MM.1S (cell line): ENCODE measurements around the gene ITIH3.

Experiments used
- DNase-seq: peaks from one replicate; pipeline ENCODE4 v3.0.0-alpha.2; 2015
- H2AFZ ChIP-seq: fragments of 300-600 bp; sonication (generic); 2 replicates; pipeline ENCODE4 v1.6.0; 2016; ENCODE audit warnings: antibody characterized with exemption, low read length
- H3F3A ChIP-seq: fragments of 300-600 bp; sonication (generic); 2 replicates; pipeline ENCODE4 v1.6.1; 2016; ENCODE audit warnings: mild to moderate bottlenecking, antibody characterized with exemption, low read length, moderate library complexity, mixed read lengths; ENCODE audit not compliant: insufficient read depth
- H3K27ac ChIP-seq: fragments of 300-600 bp; sonication (generic); 2 replicates; pipeline ENCODE4 v1.5.1; 2016; ENCODE audit warnings: mild to moderate bottlenecking, low read length
- H3K27me3 ChIP-seq: fragments of 300-600 bp; sonication (generic); replicated peaks from 2 replicates; pipeline ENCODE4 v1.6.0; 2016; ENCODE audit warnings: low read length; ENCODE audit not compliant: insufficient read depth
- H3K36me3 ChIP-seq: fragments of 300-600 bp; sonication (generic); replicated peaks from 2 replicates; pipeline ENCODE4 v1.6.1; 2016; ENCODE audit warnings: mild to moderate bottlenecking, low read length, mixed read lengths; ENCODE audit not compliant: insufficient read depth
- H3K4me1 ChIP-seq: fragments of 300-600 bp; sonication (generic); 2 replicates; pipeline ENCODE4 v1.6.1; 2016; ENCODE audit warnings: low read length, mixed read lengths
- H3K4me2 ChIP-seq: fragments of 300-600 bp; sonication (generic); 2 replicates; pipeline ENCODE4 v1.6.0; 2016; ENCODE audit warnings: low read depth, low read length
- H3K4me3 ChIP-seq: fragments of 300-600 bp; sonication (generic); 2 replicates; pipeline ENCODE4 v1.5.1; 2016; ENCODE audit warnings: low read length, mixed read lengths
- H3K79me2 ChIP-seq: fragments of 300-600 bp; sonication (generic); 2 replicates; pipeline ENCODE4 v1.6.1; 2016; ENCODE audit warnings: mixed run types, low read length, mixed read lengths
- H3K9ac ChIP-seq: fragments of 300-600 bp; sonication (generic); 2 replicates; pipeline ENCODE4 v1.6.1; 2016; ENCODE audit warnings: low read length, mixed read lengths
- H3K9me2 ChIP-seq: fragments of 300-600 bp; sonication (generic); replicated peaks from 2 replicates; pipeline ENCODE4 v1.6.1; 2016; ENCODE audit warnings: mild to moderate bottlenecking, low read length, mixed read lengths; ENCODE audit not compliant: insufficient read depth
- H3K9me3 ChIP-seq: fragments of 300-600 bp; sonication (generic); replicated peaks from 2 replicates; pipeline ENCODE4 v1.6.1; 2016; ENCODE audit warnings: mild to moderate bottlenecking, low read length, mixed read lengths; ENCODE audit not compliant: insufficient read depth
- H4K20me1 ChIP-seq: fragments of 300-600 bp; sonication (generic); 2 replicates; pipeline ENCODE4 v1.6.1; 2016; ENCODE audit warnings: mild to moderate bottlenecking, low read length, moderate library complexity, mixed read lengths; ENCODE audit not compliant: insufficient read depth
- EZH2 ChIP-seq: fragments of 300-600 bp; sonication (generic); optimal IDR thresholded peaks from 2 replicates; pipeline ENCODE3; 2017; ENCODE audit warnings: low read depth, mild to moderate bottlenecking, antibody characterized with exemption, low read length, mixed read lengths
- EZH2phosphoT487 ChIP-seq: fragments of 300-600 bp; sonication (generic); IDR thresholded peaks from 2 replicates; pipeline ENCODE4 v1.6.1; 2018; ENCODE audit warnings: antibody characterized with exemption, low read length
- TF ChIP-seq, protein P1 (sequence below): fragments of 300-600 bp; sonication (generic); IDR thresholded peaks from 2 replicates; pipeline ENCODE4 v1.5.1; 2016; ENCODE audit warnings: antibody characterized with exemption, low read length, mixed read lengths

The ITIH3 gene

DNA sequence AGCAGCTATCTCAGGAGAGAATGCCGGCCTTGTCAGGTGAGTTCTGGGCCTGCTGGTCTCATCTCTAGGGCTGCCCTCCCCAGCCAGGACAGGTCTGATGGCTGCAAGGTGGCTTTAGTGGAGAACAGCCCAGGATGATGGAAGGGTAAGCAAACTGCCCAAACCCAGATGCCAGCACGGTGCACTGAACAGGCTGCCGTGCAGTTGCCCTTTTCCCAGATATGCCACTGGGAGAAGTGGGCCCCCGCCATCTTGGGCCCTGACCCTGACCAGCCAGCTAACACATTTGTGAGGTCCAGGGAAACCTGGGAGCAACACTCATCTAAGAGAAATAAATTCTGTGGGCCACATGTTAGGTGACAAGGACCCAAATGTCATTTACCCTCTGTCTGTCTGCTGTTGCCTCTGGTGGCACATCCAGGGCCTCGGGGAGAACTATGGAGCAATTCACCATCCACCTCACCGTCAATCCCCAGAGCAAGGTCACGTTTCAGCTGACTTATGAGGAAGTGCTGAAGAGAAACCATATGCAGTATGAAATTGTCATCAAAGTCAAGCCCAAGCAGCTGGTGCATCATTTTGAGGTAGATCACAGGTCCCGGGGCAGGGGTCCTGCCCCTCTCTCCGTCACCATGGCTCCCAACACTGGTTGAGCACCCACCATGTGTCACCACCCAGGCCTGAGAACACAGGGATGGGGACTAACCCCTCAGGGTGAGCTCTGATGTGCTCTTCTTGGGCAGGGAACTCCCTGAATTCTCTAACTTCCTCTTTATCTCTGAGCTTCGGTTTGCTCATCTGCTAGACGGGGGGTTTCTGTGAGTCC, 15.4 kb upstream of the ITIH3 start:
- H3K4me3 ChIP-seq = no peak overlapping the region
- H3K9me2 ChIP-seq = no peaks in the 10 kb centered on the region
- TF ChIP-seq, protein P1, sequence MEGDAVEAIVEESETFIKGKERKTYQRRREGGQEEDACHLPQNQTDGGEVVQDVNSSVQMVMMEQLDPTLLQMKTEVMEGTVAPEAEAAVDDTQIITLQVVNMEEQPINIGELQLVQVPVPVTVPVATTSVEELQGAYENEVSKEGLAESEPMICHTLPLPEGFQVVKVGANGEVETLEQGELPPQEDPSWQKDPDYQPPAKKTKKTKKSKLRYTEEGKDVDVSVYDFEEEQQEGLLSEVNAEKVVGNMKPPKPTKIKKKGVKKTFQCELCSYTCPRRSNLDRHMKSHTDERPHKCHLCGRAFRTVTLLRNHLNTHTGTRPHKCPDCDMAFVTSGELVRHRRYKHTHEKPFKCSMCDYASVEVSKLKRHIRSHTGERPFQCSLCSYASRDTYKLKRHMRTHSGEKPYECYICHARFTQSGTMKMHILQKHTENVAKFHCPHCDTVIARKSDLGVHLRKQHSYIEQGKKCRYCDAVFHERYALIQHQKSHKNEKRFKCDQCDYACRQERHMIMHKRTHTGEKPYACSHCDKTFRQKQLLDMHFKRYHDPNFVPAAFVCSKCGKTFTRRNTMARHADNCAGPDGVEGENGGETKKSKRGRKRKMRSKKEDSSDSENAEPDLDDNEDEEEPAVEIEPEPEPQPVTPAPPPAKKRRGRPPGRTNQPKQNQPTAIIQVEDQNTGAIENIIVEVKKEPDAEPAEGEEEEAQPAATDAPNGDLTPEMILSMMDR = no peak
- TF ChIP-seq EZH2phosphoT487 (no peak), EZH2 (no peak)
- H3K4me1 ChIP-seq = no peaks in the 10 kb centered on the region
- H3K27me3 ChIP-seq = no peaks in the 10 kb centered on the region
- no peak overlapping the region; the same call in 1 of the 2 replicates for H2AFZ ChIP-seq
- no peak overlapping the region for H3K4me2 ChIP-seq
- no peak overlapping the region for H3K9ac ChIP-seq
- H3K79me2 ChIP-seq = no peaks in the 10 kb centered on the region
- H4K20me1 ChIP-seq = no peaks in the 10 kb centered on the region
- H3K9me3 ChIP-seq = no peaks in the 10 kb centered on the region
- H3F3A ChIP-seq = no peaks in the 10 kb centered on the region
- H3K36me3 ChIP-seq = no peaks in the 10 kb centered on the region
- no peak overlapping the region for H3K27ac ChIP-seq
- no peak for DNase-seq

DNA sequence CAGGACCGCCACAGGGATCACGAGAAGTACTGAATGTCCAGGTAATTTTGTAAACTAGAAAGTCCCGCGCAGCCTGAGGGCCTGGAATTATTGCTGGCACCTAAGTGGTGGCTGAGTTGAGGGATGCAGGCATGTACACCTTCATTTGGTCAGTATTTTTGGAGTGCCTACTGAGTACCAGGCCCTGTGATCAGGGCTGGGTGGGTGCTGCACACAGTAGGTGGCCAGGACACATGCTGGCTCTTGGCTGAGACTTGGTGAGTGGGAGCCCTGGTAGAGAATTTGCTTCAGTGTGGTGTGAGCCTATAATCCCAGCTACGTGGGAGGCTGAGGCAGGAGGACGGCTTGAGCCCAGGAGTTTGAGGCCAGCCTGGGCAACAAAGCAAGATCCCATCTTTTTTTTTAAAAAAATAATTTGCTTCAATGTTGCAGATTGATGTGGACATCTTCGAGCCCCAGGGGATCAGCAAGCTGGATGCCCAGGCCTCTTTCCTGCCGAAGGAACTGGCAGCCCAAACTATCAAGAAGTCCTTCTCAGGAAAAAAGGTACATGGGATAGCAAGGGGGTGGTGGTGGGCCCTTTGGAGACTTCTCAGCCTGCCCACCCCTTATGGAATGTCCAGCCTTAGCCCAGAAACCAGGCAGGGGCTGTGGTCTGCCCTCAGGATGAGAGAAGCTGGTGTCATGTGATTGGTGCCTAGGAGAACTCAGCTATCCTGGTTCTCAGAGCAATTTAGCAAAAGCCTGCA, 14.6 kb upstream of the ITIH3 start:
- Histone ChIP-seq H3K9me2 (no peaks in the 10 kb centered on the region), H3K4me2 (no peak overlapping the region), H3K4me1 (no peaks in the 10 kb centered on the region), H3K79me2 (no peaks in the 10 kb centered on the region), H2AFZ (no peak overlapping the region), H3K9ac (no peak overlapping the region), H3K4me3 (no peak overlapping the region), H3F3A (no peaks in the 10 kb centered on the region), H3K9me3 (no peaks in the 10 kb centered on the region), H3K36me3 (no peaks in the 10 kb centered on the region), H3K27me3 (no peaks in the 10 kb centered on the region), H3K27ac (no peak overlapping the region), H4K20me1 (no peaks in the 10 kb centered on the region)
- no peak for DNase-seq
- no peak for TF ChIP-seq EZH2
- TF ChIP-seq, protein P1 = no peak
- no peak for TF ChIP-seq EZH2phosphoT487

DNA sequence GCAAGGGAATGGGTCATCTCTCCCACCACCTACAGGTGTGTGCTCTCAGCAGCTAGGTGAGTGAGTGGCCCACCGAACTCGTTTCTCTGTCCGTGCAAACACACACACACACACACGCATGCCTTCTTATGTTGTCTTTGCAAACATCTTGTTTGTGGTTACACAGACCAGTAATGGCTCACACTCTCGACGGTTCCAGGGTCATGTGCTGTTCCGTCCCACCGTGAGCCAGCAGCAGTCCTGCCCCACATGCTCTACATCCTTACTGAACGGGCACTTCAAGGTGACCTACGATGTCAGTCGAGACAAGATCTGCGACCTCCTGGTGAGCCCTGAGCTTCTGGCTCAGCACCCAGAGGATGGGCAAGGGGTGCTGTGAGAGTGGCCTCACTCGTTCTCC, 12.9 kb upstream of the ITIH3 start:
- Histone ChIP-seq H2AFZ (no peak overlapping the region), H3K4me2 (no peak overlapping the region), H3K9ac (no peak overlapping the region), H3K79me2 (no peaks in the 10 kb centered on the region), H4K20me1 (no peaks in the 10 kb centered on the region), H3K4me3 (no peak overlapping the region), H3K9me2 (no peaks in the 10 kb centered on the region), H3K27me3 (no peaks in the 10 kb centered on the region), H3K27ac (no peak overlapping the region), H3K9me3 (no peaks in the 10 kb centered on the region), H3K36me3 (no peaks in the 10 kb centered on the region), H3K4me1 (no peaks in the 10 kb centered on the region), H3F3A (no peaks in the 10 kb centered on the region)
- DNase-seq = no peak
- TF ChIP-seq EZH2 (no peak), EZH2phosphoT487 (no peak)
- TF ChIP-seq, protein P1 = no peak
